Cardiac septum (tissue), 1 donor: ENCODE results near the gene OR51B5. TPM values are rescaled to one million over a fixed set of nuclear protein-coding genes. Genes with fewer than 3 reads are reported as not detected.
"Not testable (repeated sequence)": the region's sequence is repeated elsewhere in the genome, so short reads cannot be mapped to it uniquely, and the experiment has no call there.

Experiments
- DNase-seq: peaks from one replicate; pipeline ENCODE4 v3.0.0-alpha.2; 2020; ENCODE audit warnings: low spot score
- intact Hi-C: fragments of 100-400 bp; cut with DNase I; formaldehyde crosslinking; loops from one replicate; pipeline ENCODE4 v1.14.0; 2022
- long read RNA-seq: library from polyadenylated mRNA; unstranded; transcript quantifications from one replicate; pipeline ENCODE4 v2.0.0, GENCODE V29; 2021
- total RNA-seq: library from RNA; stranded (reverse); fragmentation: NEBNext Ultra II Directional; extraction: Animal tissue kit (Norgen Biotek cat#: 25700); gene quantifications from one replicate; pipeline ENCODE4 v1.2.1, GENCODE V29; 2021
- donor health status: DM: no; HTN: no; CAD: no.

The OR51B5 gene, protein sequence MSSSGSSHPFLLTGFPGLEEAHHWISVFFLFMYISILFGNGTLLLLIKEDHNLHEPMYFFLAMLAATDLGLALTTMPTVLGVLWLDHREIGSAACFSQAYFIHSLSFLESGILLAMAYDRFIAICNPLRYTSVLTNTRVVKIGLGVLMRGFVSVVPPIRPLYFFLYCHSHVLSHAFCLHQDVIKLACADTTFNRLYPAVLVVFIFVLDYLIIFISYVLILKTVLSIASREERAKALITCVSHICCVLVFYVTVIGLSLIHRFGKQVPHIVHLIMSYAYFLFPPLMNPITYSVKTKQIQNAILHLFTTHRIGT
- total RNA-seq, result not detected
- long read RNA-seq, result 0 reads

DNA sequence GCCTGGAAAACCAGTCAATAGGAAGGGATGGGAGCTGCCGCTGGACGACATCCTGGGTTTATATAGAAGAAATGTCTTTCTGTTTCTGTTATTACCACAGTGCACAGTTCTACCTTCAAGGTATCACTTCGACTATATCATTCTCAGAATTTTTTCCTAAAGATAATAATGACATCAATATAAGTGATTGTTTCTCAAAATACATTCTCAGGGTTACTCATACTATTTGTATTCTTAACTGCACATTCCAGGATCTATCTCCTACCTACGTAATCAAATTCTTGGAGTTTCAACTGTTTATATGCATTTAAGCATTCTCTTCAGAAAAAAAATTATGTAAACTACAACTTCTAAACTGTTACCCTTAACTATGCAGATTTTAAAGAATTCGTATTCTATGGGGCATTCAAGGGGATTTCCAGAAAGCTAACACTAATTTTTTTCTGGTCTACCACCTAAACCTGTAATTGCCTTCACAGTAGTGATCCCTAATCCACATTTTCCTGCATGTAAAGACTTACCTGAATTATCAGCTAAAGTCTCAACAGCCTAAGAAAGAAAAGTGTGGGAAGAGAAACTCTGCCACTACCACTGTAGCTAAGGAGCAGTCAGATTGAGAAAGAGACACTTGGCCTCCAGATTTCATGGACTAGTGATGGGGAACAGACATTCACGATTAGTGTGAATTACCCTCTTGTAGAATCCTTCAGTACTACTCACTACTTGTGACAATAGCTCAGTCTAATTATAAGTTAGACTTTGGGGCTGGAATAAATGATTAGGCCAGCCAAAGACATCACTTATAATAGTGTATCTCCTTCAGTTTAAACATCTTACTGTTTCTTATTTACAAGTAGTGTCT, at the start of gene OR51B5:
Gene OR51B5, minus strand, starts transcription at position 51 of the 862 bp plus-strand sequence. Its CDS starts 0 bp downstream, at position 51.
- intact Hi-C loops, result no loop called here
- DNase-seq, result no peak

DNA sequence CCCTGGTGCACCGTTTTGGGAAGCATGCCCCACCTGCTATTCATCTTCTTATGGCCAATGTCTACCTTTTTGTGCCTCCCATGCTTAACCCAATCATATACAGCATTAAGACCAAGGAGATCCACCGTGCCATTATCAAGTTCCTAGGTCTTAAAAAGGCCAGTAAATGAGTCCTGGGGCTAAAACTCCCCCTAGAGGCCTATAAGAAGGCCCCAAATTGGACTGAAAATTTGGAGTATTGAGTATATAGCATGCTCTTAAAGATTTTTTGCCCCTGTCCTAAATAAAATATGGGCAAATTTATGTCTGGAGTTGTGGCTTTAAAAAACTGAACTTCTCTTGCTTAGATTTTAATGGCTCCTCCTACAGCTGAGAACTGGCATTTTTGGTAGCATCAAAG, 46.9 kb upstream of the OR51B5 start:
- DNase-seq, result no peak
- intact Hi-C loops, result no loop called here

DNA sequence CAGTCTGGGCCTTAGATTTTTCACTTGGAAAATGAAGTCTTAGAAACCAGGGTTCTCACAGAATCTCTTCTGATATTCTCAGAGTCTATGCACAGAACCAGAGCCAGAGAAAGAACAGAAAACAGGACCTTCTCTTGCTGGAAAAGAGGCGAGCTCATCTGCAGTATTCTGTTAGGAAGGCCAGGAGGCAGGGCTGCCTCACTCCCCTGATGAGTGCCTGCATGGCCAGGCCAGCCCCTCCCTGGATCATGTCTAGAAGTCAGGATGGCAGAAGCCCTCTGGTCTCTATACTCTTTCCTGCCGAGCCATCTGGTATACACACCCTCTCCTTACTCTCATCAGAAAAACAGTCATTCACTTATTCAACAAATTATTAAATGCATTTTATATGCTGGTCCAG, 41.0 kb upstream of the OR51B5 start:
- DNase-seq, result no peak
- intact Hi-C loops, result loop anchor here (10.0 kb wide), 1 partner anchor 760 kb away; no protein-coding TSS in a partner anchor

DNA sequence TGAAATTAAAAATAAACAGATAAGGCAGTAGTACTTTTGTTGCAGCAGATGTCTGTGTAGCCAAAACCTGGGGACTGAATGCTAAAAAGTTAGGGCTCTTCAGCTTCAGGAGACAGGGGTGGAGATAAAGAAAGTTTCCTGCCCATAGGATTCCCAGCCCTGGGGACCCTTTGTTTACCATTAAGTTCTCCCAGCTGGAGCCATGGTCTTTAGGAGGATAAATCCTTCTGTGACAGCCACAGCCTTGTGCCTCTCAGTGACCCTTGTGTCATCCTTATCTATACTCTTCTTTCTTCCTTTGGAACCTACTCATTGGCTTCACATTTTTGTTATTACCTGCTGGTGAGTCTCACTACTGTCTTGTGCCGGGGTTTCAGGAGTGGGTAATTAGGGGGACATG, 40.3 kb upstream of the OR51B5 start, which contains the start of gene OR51M1:
Gene OR51M1, plus strand, starts transcription at position 237 of the 400 bp plus-strand sequence. CDS start 5,587 bp downstream, outside the sequence.
- intact Hi-C loops, result loop anchor here (10.0 kb wide), 1 partner anchor 759 kb away; no protein-coding TSS in a partner anchor
- no peak for DNase-seq

DNA sequence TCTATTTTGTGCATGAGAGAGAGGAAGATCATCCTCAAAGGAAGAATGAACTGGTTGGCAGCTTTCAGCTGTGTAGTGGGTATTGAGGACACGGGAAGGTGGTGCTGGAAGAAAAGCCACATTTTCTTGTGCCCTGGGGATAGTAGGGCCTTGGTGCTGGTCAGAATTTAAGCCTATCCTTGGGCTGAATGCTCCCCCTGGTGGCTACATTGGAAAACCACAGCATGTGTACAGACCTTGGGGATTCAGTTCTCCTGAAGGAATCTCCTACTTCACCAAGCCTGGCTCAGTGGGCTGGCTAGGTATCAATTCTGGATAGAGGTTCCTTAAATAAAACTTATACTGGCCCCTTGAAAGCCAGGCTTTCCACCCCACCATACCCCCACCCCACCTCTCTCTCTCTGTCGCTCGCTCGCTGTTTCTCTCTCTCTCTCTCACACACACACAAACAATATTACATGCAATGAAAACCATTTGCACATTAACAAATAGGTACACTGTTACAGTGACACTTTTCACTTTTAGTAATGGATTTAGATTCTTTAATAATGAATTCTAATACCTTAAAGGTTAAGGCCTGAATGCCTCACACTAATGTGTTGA, 37.5 kb upstream of the OR51B5 start:
- no peak for DNase-seq
- intact Hi-C loops, result loop anchor here (2.0 to 10.0 kb wide), 3 partner anchors 176 to 756 kb away; no protein-coding TSS in a partner anchor

DNA sequence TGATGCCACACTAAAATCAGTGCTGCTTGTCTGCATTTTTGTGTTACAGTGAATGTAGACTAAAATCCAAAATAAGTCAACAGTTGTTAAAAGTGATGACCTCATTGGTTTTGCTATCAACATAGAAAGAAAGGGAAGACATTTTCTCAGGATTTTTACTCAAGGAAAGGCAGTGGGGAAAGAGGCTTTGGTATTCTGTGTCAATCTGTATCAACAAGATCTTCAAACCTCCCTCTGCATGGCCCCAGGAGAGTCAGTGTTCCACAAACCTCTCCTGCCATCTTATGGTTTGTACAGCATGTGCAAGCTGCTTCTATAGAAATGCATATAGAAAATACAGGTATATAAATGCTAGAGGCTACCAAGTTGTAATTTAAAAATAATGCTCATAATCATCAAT, 26.5 kb upstream of the OR51B5 start:
- DNase-seq, result no peak
- intact Hi-C loops, result no loop called here

DNA sequence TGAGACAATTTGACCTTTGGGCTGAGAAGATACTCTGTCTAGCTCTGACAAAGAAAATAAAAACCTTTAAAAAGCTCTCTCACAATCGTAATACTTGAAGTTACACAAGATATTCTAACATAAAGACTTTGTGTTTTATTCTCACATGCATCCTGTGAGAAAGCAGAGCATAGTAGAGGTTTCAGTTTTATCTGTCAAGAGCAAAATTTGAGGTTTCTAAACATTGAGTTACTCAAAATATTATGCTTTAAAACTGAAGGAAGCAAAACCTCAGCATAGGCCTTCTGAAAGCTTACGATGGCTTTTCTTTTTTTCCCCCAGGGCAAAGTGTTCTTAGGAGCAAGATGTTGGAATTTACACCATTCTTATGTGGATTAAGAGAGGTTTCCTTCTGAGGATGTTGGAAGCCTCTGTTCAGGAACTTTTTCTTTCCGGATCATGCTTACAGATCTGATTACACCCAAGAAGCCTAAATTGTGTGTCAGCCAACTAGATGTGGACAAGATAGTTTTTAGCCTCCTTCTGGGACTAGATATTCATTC, 25.2 kb upstream of the OR51B5 start:
- no peak for DNase-seq
- intact Hi-C loops, result no loop called here

DNA sequence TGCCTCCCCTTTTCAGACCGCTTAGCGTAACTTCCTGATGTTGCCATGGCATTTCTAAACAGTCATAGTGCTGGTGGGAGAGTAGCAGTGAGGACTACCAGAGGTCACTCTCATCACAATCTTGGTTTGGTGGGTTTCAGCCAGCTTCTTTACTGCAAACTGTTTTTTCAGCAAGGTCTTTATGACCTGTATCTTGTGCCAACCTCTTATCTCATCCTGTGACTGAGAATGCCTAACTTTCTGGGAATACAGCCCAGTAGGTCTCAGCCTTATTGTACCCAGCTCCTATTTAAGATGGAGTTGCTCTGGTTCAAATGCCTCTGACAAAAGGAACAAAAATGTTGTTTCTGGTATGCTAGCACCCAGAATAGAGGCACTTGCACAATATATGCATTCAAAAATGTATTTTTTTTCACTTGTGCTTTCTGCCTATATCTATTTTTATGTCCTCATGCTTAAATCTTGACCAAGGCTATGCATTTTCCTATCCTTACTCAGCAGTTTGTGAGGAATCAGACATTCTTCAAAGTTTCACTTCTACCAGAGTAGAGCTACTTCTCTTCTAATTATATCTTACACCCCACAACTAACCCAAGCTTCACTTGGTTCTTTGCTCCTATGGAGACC, 24.2 kb upstream of the OR51B5 start:
- intact Hi-C loops, result no loop called here
- no peak for DNase-seq

DNA sequence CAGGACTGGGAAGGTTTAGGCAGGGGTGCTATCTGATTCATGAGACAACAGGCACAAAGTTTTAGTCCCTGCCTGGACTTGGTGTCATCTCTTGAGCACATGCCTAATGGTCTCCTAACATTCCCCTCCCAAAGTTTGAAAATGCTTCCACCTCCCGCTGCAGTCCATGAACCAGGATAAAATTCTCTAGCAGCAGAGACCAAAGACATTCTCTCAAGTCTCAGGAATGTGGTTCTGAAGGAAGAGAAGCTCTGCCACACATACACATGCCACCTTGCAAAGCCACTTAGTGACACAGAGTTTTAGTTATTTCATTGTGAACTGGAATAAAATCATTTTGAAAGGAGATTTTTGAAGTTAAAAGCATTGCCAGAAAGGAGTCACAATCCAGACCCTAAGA, 23.5 kb upstream of the OR51B5 start:
- intact Hi-C loops, result no loop called here
- no peak for DNase-seq

DNA sequence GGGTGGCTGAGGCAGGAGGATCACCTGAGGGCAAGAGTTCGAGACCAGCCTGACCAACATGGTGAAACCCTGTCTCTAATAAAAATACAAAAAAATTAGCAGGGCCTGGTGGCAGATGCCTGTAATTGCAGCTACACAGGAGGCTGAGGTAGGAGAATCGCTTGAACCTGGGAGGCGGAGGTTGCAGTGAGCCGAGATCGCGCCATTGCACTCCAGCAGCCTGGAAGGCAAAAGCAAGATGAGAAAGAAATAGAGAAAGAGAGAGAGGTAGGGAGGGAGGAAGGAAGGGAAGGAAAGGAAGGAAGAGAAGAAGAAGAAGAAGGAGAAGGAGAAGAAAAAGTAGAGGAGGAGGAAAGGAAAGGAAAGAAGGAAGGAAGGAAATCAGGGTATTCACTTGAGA, 23.0 kb upstream of the OR51B5 start:
- DNase-seq, intact Hi-C loops: not testable (repeated sequence)

DNA sequence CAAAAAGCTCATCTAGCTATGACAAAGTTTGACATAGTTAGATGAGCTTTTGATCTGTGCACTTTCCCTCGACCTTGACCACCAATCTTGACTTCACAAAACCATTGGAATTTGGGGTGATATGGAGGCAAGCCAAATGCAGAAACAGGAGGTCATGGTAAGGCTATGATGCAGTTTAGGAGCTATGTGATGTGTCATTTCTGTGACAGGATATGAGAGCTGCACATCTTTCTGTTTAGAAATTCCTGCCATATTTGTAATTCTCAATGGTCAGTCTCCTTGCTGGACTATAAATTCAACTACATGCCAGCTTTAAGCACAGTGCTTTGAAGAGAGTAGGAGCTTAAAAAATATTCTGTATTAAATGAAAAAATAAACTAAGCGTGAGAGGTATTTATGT, 20.9 kb upstream of the OR51B5 start:
- intact Hi-C loops, result no loop called here
- no peak for DNase-seq

DNA sequence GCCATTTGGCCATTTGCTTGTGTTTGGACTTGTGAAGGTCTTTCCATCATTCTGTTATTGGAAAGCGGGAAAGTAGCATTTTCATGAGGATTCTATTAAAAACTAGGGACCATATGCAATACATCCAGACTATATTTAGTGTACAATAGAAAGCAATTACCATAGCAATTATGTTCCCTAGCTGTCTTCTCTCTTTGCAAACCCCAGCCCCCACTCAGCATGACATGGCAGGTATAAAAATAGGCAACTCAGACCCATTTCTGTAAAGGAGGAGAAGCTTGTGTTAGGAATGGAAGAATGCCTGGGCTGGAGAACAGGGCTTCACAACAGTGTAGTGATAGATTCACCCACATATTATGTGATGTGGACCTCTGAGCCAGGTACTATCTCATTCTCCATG, 20.4 kb upstream of the OR51B5 start:
- intact Hi-C loops, result no loop called here
- no peak for DNase-seq

DNA sequence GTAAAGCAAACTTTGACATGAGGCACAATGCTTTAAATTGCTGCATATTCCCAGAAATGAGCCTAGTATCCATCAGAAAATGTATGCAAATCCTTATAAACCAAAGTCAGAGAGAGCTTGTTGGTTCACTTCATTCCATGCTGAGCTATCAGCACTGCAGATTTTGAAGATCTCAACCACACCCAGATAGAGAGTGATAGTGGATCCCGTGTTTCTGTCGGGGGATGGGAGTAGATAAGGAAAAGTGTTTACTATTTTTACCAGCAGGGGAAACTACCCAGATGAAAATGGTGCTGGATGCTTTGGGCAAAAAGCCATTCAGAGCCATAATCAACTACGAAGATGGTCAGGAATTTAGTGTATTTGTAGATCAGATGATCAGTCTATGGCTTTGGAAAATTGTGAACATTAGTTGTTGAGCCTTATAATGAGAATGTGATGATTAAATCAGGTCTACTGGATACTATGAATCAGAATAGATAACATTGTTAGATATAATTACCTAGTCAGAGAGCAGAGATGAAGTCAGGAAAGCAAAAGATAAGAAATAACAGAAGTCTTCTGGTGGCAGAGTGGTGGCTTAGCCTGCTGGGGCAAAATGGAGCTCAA, 18.8 kb upstream of the OR51B5 start:
- DNase-seq, result no peak
- intact Hi-C loops, result no loop called here

DNA sequence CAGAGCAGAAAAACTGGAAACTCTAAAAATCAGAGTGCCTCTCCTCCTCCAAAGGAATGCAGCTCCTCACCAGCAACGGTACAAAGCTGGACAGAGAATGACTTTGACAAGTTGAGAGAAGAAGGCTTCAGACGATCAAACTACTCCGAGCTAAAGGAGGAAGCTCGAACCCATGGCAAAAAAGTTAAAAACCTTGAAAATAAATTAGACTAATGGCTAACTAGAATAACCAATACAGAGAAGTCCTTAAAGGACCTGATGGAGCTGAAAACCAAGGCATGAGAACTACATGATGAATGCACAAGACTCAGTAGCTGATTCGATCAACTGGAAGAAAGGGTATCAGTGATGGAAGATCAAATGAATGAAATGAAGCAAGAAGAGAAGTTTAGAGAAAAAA, 12.7 kb upstream of the OR51B5 start:
- intact Hi-C loops, DNase-seq: not testable (repeated sequence)

DNA sequence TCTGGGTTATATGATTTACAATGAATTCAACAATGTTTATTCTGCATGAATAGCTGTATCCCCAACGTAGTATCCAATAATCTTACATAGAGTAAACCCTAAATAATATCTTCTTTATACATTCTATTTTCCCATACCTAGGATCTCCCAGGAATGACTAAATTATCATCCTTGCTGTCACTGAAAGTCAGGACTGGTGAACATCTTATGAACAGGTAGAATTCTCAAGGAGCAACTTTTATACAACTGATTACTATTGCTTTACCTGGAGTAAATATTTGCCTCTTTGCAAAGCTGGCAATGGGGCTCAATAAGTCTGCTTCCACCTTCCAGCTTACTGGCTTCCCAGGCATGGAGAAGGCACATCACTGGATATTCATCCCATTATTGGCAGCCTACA, 7.9 kb upstream of the OR51B5 start, which contains the start of gene OR51B6:
Gene OR51B6, plus strand, starts transcription at position 301 of the 400 bp plus-strand sequence. Its CDS starts 0 bp downstream, at position 301.
- no peak for DNase-seq
- intact Hi-C loops, result no loop called here

DNA sequence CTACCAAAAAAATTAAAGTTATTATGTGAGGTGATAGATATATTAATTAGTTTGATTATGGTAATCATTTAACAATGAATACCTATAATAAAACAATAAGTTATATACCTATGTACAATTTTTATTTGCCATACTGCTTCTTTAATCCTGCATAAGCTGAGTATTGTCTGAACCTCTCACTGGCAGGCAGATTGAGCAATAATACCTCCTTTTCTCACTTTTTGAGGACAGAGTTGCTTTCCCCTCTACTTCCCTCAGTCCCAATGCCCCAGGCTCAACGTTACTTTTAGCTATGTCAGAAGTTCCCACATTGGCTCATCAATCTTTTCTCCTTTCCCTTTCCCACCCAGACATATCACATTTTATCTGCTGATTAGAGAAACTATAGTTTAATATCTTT, 6.2 kb upstream of the OR51B5 start:
- intact Hi-C loops, result no loop called here
- DNase-seq, result no peak

DNA sequence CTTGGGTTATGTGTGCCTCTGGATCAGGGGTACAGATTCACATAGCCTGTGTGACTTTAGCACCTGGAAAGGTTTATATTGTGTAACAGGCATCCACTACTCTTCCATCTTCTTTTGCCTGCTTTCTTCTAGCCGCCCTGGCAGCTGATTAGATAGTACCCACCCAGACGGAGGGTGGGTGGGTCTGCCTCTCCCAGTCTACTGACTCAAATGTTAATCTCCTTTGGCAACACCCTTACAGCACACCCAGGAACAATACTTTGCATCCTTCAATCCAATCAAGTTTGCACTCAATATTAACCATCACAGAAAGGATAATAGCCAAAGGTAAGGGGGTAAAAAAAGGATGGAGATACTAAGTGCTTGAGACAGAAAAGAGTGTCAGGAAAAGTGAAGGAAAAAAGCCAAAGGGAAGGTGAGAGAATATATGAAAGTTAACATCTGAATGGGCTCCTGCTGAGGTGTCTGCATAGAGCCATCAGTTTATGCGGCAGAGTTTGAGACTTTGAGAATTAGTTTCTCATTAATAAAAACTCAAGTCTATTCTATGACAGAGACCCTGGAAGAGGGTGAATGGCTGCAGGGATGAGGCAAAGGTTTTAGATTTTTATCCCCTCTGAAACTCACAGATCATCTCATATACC, 5.3 kb upstream of the OR51B5 start:
- intact Hi-C loops, result no loop called here
- no peak for DNase-seq

DNA sequence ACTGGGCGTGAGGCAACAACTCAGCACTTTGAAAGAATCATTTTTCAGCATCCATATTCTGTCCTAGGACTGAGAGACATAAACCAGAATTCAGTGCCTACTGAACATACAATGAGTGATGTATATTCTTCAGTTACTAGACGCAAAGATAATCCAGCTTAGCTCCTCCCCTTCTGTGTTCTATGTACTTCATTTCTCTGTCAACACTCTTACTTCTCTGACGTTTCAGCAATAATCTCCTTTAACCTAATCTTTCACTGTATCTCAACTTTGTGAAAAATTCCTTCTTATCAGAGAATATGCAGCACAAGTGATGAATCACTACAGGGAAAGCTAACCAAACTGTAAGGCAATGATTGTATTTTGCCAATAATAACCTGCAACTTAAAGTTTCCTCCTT, 2.5 kb upstream of the OR51B5 start:
- no peak for DNase-seq
- intact Hi-C loops, result no loop called here
